ENCODE measurements around the gene SLFN12. TPM values are rescaled to one million over a fixed set of nuclear protein-coding genes. Genes with fewer than 3 reads are reported as not detected.

The SLFN12 gene
- total RNA-seq, 2 experiments from 2014 or later, result 0.06 TPM; not detected in 1

- BruUV-seq (replicated peaks), result no TSS peak
- Histone ChIP-seq H3K9me2 (ENCODE audit: insufficient read depth, low read length) (no peaks in the 10 kb centered on the region), H2AFZ (ENCODE audit: low read length) (peak overlapping the region; percentile 86), H3K4me3 (ENCODE audit: low read depth, low read length, poor library complexity, severe bottlenecking) (no peak overlapping the region), H3K79me2 (ENCODE audit: insufficient read depth, low read depth, low read length) (no peaks in the 10 kb centered on the region), H4K20me1 (ENCODE audit: insufficient read depth, low read length) (no peaks in the 10 kb centered on the region), H3K36me3 (ENCODE audit: insufficient read depth, low read length) (no peaks in the 10 kb centered on the region), H3K4me1 (ENCODE audit: insufficient read depth, low read length, poor library complexity, severe bottlenecking) (peaks cover 13% of the 10 kb centered on the region), H3K27ac (ENCODE audit: low read depth, low read length, poor library complexity, severe bottlenecking) (no peak overlapping the region), H3K9me3 (ENCODE audit: low read length) (peaks cover 7% of the 10 kb centered on the region; the same call in 1 of the 2 replicates), H3K4me2 (ENCODE audit: low read length) (peak overlapping the region; percentile 47)
- POLR2A ChIA-PET, result no interaction called here
- TF ChIP-seq CTCF (conservative IDR thresholded peaks at IDR 0.05; ENCODE audit: low read length), result no peak
- CTCF ChIA-PET (ENCODE audit: unreplicated experiment), result no interaction called here
- DNase-seq (ENCODE audit: low spot score), result peak; percentile 62
- intact Hi-C loops (cut with micrococcal nuclease; ENCODE audit: unreplicated experiment), result no loop called here
These were observed 64.0 kb downstream of the SLFN12 start for GRCh38 chr17:35368081-35368830.

- no TSS peak for BruUV-seq (replicated peaks)
- no peak for DNase-seq (ENCODE audit: low spot score)
- no peak overlapping the region for H3K4me3 ChIP-seq (ENCODE audit: low read depth, low read length, poor library complexity, severe bottlenecking)
- H3K9me2 ChIP-seq (ENCODE audit: insufficient read depth, low read length), result no peaks in the 10 kb centered on the region
- no peak overlapping the region for H3K4me2 ChIP-seq (ENCODE audit: low read length)
- CTCF ChIA-PET (ENCODE audit: unreplicated experiment), result no interaction called here
- no peaks in the 10 kb centered on the region for H4K20me1 ChIP-seq (ENCODE audit: insufficient read depth, low read length)
- H2AFZ ChIP-seq (ENCODE audit: low read length), result no peak overlapping the region
- TF ChIP-seq CTCF (conservative IDR thresholded peaks at IDR 0.05; ENCODE audit: low read length) (no peak), EZH2phosphoT487 (IDR thresholded peaks at IDR 0.05; ENCODE audit: borderline replicate concordance, low read depth, low read length) (no peak)
- no peaks in the 10 kb centered on the region for H3K4me1 ChIP-seq (ENCODE audit: insufficient read depth, low read length, poor library complexity, severe bottlenecking)
- POLR2A ChIA-PET, result no interaction called here
- no peaks in the 10 kb centered on the region for H3K9me3 ChIP-seq (ENCODE audit: low read length)
- no peaks in the 10 kb centered on the region for H3K36me3 ChIP-seq (ENCODE audit: insufficient read depth, low read length)
- no peak overlapping the region for H3K27ac ChIP-seq (ENCODE audit: low read depth, low read length, poor library complexity, severe bottlenecking)
- intact Hi-C loops (cut with micrococcal nuclease; ENCODE audit: unreplicated experiment), result no loop called here
- no peaks in the 10 kb centered on the region for H3K79me2 ChIP-seq (ENCODE audit: insufficient read depth, low read depth, low read length)
These were observed 71.3 kb downstream of the SLFN12 start for GRCh38 chr17:35361027-35361426.

Small RNA genes lying within 50 kb of the gene (small RNA-seq; reads per million reads assigned to genes)
- not detected for gene AC060766.3
- not detected for gene AC060766.5

Other genes starting within 250 kb of the SLFN12 start
- not detected in 2 replicates for gene SLC35G3, start 238.1 kb downstream of the SLFN12 start, total RNA-seq (2014; rRNA removed; shearing (Covaris generic))
- not detected in 2 replicates for gene SLC35G3, start 238.1 kb downstream of the SLFN12 start, total RNA-seq (2022)
- gene SLFN5, start 189.4 kb downstream of the SLFN12 start, total RNA-seq (2014; rRNA removed; shearing (Covaris generic)), result 0.10 and 0.38 TPM in 2 replicates
- gene SLFN5, start 189.4 kb downstream of the SLFN12 start, total RNA-seq (2022), result 1.1 and 1.3 TPM in 2 replicates
- 0.05 TPM in 1 of 2 replicates, not detected in the other for gene SLFN11, start 58.9 kb downstream of the SLFN12 start, total RNA-seq (2014; rRNA removed; shearing (Covaris generic))
- gene SLFN11, start 58.9 kb downstream of the SLFN12 start, total RNA-seq (2022), result not detected in 2 replicates
- not detected in 2 replicates for gene SLFN13, start 16.3 kb upstream of the SLFN12 start, total RNA-seq (2014; rRNA removed; shearing (Covaris generic))
- gene SLFN13, start 16.3 kb upstream of the SLFN12 start, total RNA-seq (2022), result not detected in 2 replicates
- not detected in 2 replicates for gene SLFN12L, start 105.2 kb upstream of the SLFN12 start, total RNA-seq (2014; rRNA removed; shearing (Covaris generic))
- not detected in 2 replicates for gene SLFN12L, start 105.2 kb upstream of the SLFN12 start, total RNA-seq (2022)
- not detected in 2 replicates for gene SLFN14, start 128.3 kb upstream of the SLFN12 start, total RNA-seq (2014; rRNA removed; shearing (Covaris generic))
- gene SLFN14, start 128.3 kb upstream of the SLFN12 start, total RNA-seq (2022), result not detected in 2 replicates
- 4.3 and 6.8 TPM in 2 replicates for gene PEX12, start 146.1 kb upstream of the SLFN12 start, total RNA-seq (2014; rRNA removed; shearing (Covaris generic))
- 7.6 and 9.5 TPM in 2 replicates for gene PEX12, start 146.1 kb upstream of the SLFN12 start, total RNA-seq (2022)
- 28.9 and 51.5 TPM in 2 replicates for gene AP2B1, start 154.8 kb upstream of the SLFN12 start, total RNA-seq (2014; rRNA removed; shearing (Covaris generic))
- 76.0 and 82.9 TPM in 2 replicates for gene AP2B1, start 154.8 kb upstream of the SLFN12 start, total RNA-seq (2022)